HepG2 (cell line): Measurements from ENCODE around the gene CYP4F8. TPM values are rescaled to one million over a fixed set of nuclear protein-coding genes. Genes with fewer than 3 reads are reported as not detected.

Source experiments
- ATAC-seq: fragments of 200-7000 bp; cut with Tn5 transposase; 3 replicates; pipeline ENCODE4 v1.9.1; 2020; ENCODE audit warnings: mild to moderate bottlenecking, moderate library complexity
- BruUV-seq: library from RNA; stranded (reverse); fragments of 400-500 nt; replicated peaks from 2 replicates; lab custom pipeline; 2021; lab: Mats Ljungman, UMichigan
- CTCF ChIA-PET: fragments of 300-600 bp; formaldehyde crosslinking; extraction: SDS; loops from one replicate; lab custom pipeline; 2021; ENCODE audit warnings: low total read pairs, inconsistent platforms, low intra/inter-chr PET ratio; lab: Yijun Ruan, JAX
- POLR2A ChIA-PET: fragments of 350-600 bp; sonication (Branson Sonifier 250); formaldehyde crosslinking; loops from one replicate; lab custom pipeline; 2020; ENCODE audit warnings: antibody characterized with exemption, inconsistent platforms; lab: Yijun Ruan, JAX
- DNase-seq: peaks from one replicate; pipeline ENCODE4 v3.0.0-alpha.2; 2015; ENCODE audit warnings: low spot score
- FAIRE-seq: peaks from 3 replicates; lab custom pipeline; 2011; peaks lifted over from hg19 to GRCh38; lab: Jason Lieb, UNC
- H2AFZ ChIP-seq: one replicate; pipeline ENCODE4 v1.6.1; 2011; ENCODE audit warnings: low read length, inconsistent platforms
- H3K27ac ChIP-seq: fragments of 300-600 bp; 3 replicates; pipeline ENCODE4 v1.8.0; 2011; ENCODE audit warnings: mixed run types, mild to moderate bottlenecking, mixed read lengths, low read length, inconsistent platforms; ENCODE audit not compliant: insufficient read depth; ENCODE audit errors: extremely low read length
- H3K27me3 ChIP-seq, 2 experiments: fragments of 200-600 bp in 1 of 2; 2 replicates in 1 of 2; 3 replicates in 1 of 2; pipeline versions ENCODE4 v1.6.0 to v1.8.0; 2011; ENCODE audit warnings: low read length in 2 of 2, mild to moderate bottlenecking in 2 of 2, moderate library complexity in 2 of 2, inconsistent platforms in 1 of 2; ENCODE audit not compliant: insufficient read depth in 2 of 2, control insufficient read depth in 1 of 2
- H3K36me3 ChIP-seq, 2 experiments: fragments of 200-600 bp in 1 of 2; replicated peaks in 1 of 2; 2 replicates in 1 of 2; 3 replicates in 1 of 2; pipeline versions ENCODE4 v1.5.1 to v1.8.0; 2011; ENCODE audit warnings: low read length in 2 of 2, inconsistent platforms in 1 of 2; ENCODE audit not compliant: insufficient read depth in 2 of 2, control insufficient read depth in 1 of 2
- H3K4me1 ChIP-seq: 2 replicates; pipeline ENCODE4 v1.5.1; 2012; ENCODE audit warnings: low read length, inconsistent platforms; ENCODE audit not compliant: insufficient read depth
- H3K4me2 ChIP-seq: 2 replicates; pipeline ENCODE4 v1.6.0; 2011; ENCODE audit warnings: low read depth, low read length, inconsistent platforms
- H3K4me3 ChIP-seq, 3 experiments: fragments of 200-600 bp in 1 of 3; sonication (generic), shearing (Covaris generic) in 1 of 3; replicated peaks in 1 of 3; 2 replicates each; pipeline ENCODE4 v1.5.1; 2011 to 2016; ENCODE audit warnings: low read length in 3 of 3, inconsistent platforms in 2 of 3, low read depth in 2 of 3, mild to moderate bottlenecking in 2 of 3, control low read depth in 1 of 3, mixed read lengths in 1 of 3; ENCODE audit not compliant: insufficient read depth in 1 of 3
- H3K79me2 ChIP-seq: one replicate; pipeline ENCODE4 v1.6.1; 2011; ENCODE audit warnings: low read length, inconsistent platforms; ENCODE audit not compliant: insufficient read depth
- H3K9ac ChIP-seq: 2 replicates; pipeline ENCODE4 v1.6.0; 2011; ENCODE audit warnings: mild to moderate bottlenecking, low read depth, low read length, inconsistent platforms; ENCODE audit not compliant: insufficient read depth
- H3K9me3 ChIP-seq: 2 replicates; pipeline ENCODE4 v1.5.1; 2012; ENCODE audit warnings: mild to moderate bottlenecking, low read length
- H4K20me1 ChIP-seq: 2 replicates; pipeline ENCODE4 v1.6.0; 2011; ENCODE audit warnings: inconsistent platforms, mild to moderate bottlenecking, low read length, moderate library complexity; ENCODE audit not compliant: insufficient read depth
- CTCF ChIP-seq: sonication (generic); formaldehyde crosslinking; IDR thresholded peaks from 2 replicates; pipeline ENCODE4 v1.5.0; 2020; ENCODE audit warnings: mild to moderate bottlenecking, missing genetic modification reagents, moderate library complexity
- ETV5 ChIP-seq: IDR thresholded peaks from 2 replicates; pipeline ENCODE4 v1.6.1; 2018; ENCODE audit warnings: missing biosample characterization, missing genetic modification reagents, inconsistent platforms, borderline replicate concordance
- KDM2A ChIP-seq: sonication (generic); formaldehyde crosslinking; IDR thresholded peaks from 2 replicates; pipeline ENCODE4 v1.4.0; 2020; ENCODE audit warnings: low read depth, missing genetic modification reagents, borderline replicate concordance
- MIER2 ChIP-seq: IDR thresholded peaks from 2 replicates; pipeline ENCODE4 v1.6.1; 2016; ENCODE audit warnings: missing biosample characterization, missing genetic modification reagents
- RAD21 ChIP-seq: fragments of 450-650 bp; formaldehyde crosslinking; IDR thresholded peaks from 2 replicates; pipeline ENCODE4 v1.5.0; 2020; ENCODE audit warnings: mild to moderate bottlenecking
- SIX4 ChIP-seq: sonication (generic); formaldehyde crosslinking; IDR thresholded peaks from 2 replicates; pipeline ENCODE4 v1.4.0; 2020; ENCODE audit warnings: missing genetic modification reagents
- SMC3 ChIP-seq: IDR thresholded peaks from 2 replicates; pipeline ENCODE4 v1.6.1; 2011; ENCODE audit warnings: low read length, improper control_type of control experiment
- XRCC5 ChIP-seq: fragments of 200-400 bp; formaldehyde crosslinking; optimal IDR thresholded peaks from 2 replicates; pipeline ENCODE3; 2017; ENCODE audit warnings: mild to moderate bottlenecking, low read length
- ZNF260 ChIP-seq: sonication (generic); formaldehyde crosslinking; IDR thresholded peaks from 2 replicates; pipeline ENCODE4 v1.4.0; 2020; ENCODE audit warnings: missing genetic modification reagents, low read depth, mild to moderate bottlenecking, borderline replicate concordance
- ZNF768 ChIP-seq: sonication (generic); formaldehyde crosslinking; IDR thresholded peaks from 2 replicates; pipeline ENCODE4 v1.4.0; 2020; ENCODE audit warnings: missing genetic modification reagents
- WGBS: methylation state at CpG from one replicate; pipeline ENCODE4 v1.1.6; 2017; ENCODE audit warnings: low lambda C conversion rate; 5-methylcytosine and 5-hydroxymethylcytosine counted together
- in situ Hi-C: cut with HindIII; loops from 2 replicates; pipeline ENCODE4 v1.10.0; 2017; ENCODE audit warnings: low pct_unique_long_range_greater_than_20kb; ENCODE audit not compliant: extremely low pct_ligation_motif_present
- intact Hi-C: fragments of 100-400 bp; cut with micrococcal nuclease; formaldehyde crosslinking; loops from one replicate; pipeline ENCODE4 v1.10.0; 2022; ENCODE audit not compliant: unreplicated experiment
- polyA plus RNA-seq, 8 experiments: library from polyadenylated mRNA; depleted of rRNA in 3 of 8; stranded (reverse) in 7 of 8; unstranded in 1 of 8; fragments of >200 nt; fragmentation: Illumina TruSeq in 4 of 8; extraction: Trizol in 4 of 8; gene quantifications; 2 replicates each; pipeline versions ENCODE4 v1.2.1 to v1.2.3, GENCODE V29; 2011 to 2016; ENCODE audit warnings: low read depth in 4 of 8, missing spikeins in 1 of 8, mixed read lengths in 1 of 8; ENCODE audit not compliant: insufficient read depth in 1 of 8
- total RNA-seq, 5 experiments: library from RNA; depleted of rRNA; stranded (reverse); fragments of >200 nt; fragmentation: Illumina TruSeq; extraction: Trizol; gene quantifications; 2 replicates each; pipeline ENCODE4 v1.2.3, GENCODE V29; 2016; ENCODE audit warnings: low read depth in 1 of 5

The CYP4F8 gene
- total and polyA plus RNA-seq, 2 of the 13 experiments (the other 11 are each of a cell fraction or from before 2014, with no cell fraction given): not detected

- H3K36me3 ChIP-seq: no peaks in the 10 kb centered on the region
- no TSS peak for BruUV-seq
- H4K20me1 ChIP-seq: peaks cover 4% of the 10 kb centered on the region; the same call in 1 of the 2 replicates
- no peaks in the 10 kb centered on the region for H3K4me1 ChIP-seq
- CTCF ChIA-PET: interaction anchor here (0.6 to 4.5 kb wide), 5 partner anchors 44 to 557 kb away, joined by 3 to 48 read pairs (median 10); partner anchors contain the start of genes CYP4F12 and FAM32A
- H2AFZ ChIP-seq: no peak overlapping the region
- H3K27ac ChIP-seq: no peak overlapping the region
- H3K4me3 ChIP-seq: no peak overlapping the region
- H3K9me3 ChIP-seq: no peaks in the 10 kb centered on the region
- FAIRE-seq: no peak
- POLR2A ChIA-PET: no interaction called here
- no peak overlapping the region for H3K9ac ChIP-seq
- WGBS: 15% methylated on average over 16 of the region's 22 CpGs
- in situ Hi-C loops (loop anchor here (5.0 to 25.0 kb wide), 2 partner anchors 134 to 534 kb away; partner anchors contain the start of gene CIB3), intact Hi-C loops (loop anchor here (1.0 kb wide), 1 partner anchor 241 kb away; no protein-coding TSS in a partner anchor)
- H3K79me2 ChIP-seq: no peaks in the 10 kb centered on the region
- no peak overlapping the region for H3K4me2 ChIP-seq
- DNase-seq: no peak
- no peak for TF ChIP-seq ZNF260 (CRISPR knock-in tag)
- no peaks in the 10 kb centered on the region for H3K27me3 ChIP-seq
- ATAC-seq: no peak
Observed at GRCh38 chr19:15628236-15629002, 13.4 kb downstream of the CYP4F8 start.

DNA sequence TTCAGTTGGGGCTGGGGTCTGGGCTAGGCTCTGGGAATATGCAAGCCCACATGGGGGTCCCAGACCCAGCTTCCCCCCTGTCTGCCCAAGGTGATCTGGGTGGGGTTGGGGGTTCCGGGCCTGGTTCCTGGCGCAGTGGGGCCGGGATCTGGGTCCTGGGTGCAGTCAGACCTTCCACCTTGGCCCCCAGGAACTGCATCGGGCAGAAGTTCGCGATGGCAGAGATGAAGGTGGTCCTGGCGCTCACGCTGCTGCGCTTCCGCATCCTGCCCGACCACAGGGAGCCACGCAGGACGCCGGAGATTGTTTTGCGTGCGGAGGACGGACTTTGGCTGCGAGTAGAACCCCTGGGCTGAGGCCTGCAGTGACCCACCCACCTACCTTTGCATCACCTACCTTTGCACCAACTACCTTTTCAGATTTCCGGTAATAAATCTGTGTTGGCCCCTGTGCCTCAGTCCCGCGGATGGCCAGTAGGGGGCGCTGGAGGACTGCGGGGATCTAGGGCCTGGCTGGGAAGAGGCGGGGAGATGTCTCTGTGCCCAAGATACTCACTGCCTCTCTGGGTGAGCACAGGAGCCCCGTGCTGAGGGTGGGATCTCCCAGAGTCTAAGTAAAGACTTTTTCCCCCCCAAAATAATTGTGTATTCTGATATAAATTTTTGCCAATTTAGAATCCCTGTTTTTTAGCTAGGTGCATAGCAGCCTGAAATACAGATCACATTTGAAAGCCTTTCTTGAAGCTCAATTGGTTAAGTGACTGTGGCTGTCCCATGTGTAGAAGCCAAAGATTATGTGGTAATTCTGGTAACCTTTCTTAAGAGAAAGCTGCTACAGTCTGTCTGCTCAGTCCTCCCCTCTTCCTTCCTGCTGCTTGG, 14.2 kb downstream of the CYP4F8 start:
- Histone ChIP-seq H3K9ac (no peak overlapping the region), H3K4me3 (no peak overlapping the region), H2AFZ (no peak overlapping the region), H3K36me3 (no peaks in the 10 kb centered on the region), H3K27ac (no peak overlapping the region), H3K4me1 (peaks cover 7% of the 10 kb centered on the region; the same call in 1 of the 2 replicates), H3K79me2 (no peaks in the 10 kb centered on the region), H3K4me2 (no peak overlapping the region), H3K27me3 (no peaks in the 10 kb centered on the region), H3K9me3 (no peaks in the 10 kb centered on the region), H4K20me1 (peaks cover 4% of the 10 kb centered on the region; the same call in 1 of the 2 replicates)
- in situ Hi-C loops: loop anchor here (5.0 to 25.0 kb wide), 2 partner anchors 133 to 533 kb away; partner anchors contain the start of gene CIB3
- intact Hi-C loops: loop anchor here (1.0 kb wide), 1 partner anchor 240 kb away; no protein-coding TSS in a partner anchor
- POLR2A ChIA-PET: no interaction called here
- CTCF ChIA-PET: interaction anchor here (0.6 to 4.5 kb wide), 6 partner anchors 43 to 556 kb away, joined by 3 to 48 read pairs (median 7); partner anchors contain the start of genes CYP4F12 and FAM32A
- peak; percentile 55 for DNase-seq
- 2% methylated on average over 8 of the region's 25 CpGs for WGBS
- FAIRE-seq: peak; percentile 36
- ATAC-seq: peak; percentile 95
- no TSS peak for BruUV-seq
- 0 out of 2 replicates have a peak, but pooled peaks have one; percentile 19 for TF ChIP-seq ETV5 (CRISPR knock-in tag)
- peak; percentile 62; the same call in 1 of the 2 replicates for TF ChIP-seq SMC3
- TF ChIP-seq XRCC5: peak; percentile 68
- peak; percentile 90 for TF ChIP-seq MIER2 (CRISPR knock-in tag)
- peak; percentile 63; the same call in 1 of the 2 replicates for TF ChIP-seq ZNF768 (CRISPR knock-in tag)
- peak; percentile 94 for TF ChIP-seq RAD21 (CRISPR knock-in tag)
- peak; percentile 52; the same call in 1 of the 2 replicates for TF ChIP-seq KDM2A (CRISPR knock-in tag)
- TF ChIP-seq CTCF (CRISPR knock-in tag): peak; percentile 94
- TF ChIP-seq SIX4 (CRISPR knock-in tag): 0 out of 2 replicates have a peak, but pooled peaks have one; percentile 22
